GM19395 (cell line): ENCODE results near the gene NME9.
"Not testable (repeated sequence)": the region's sequence is repeated elsewhere in the genome, so short reads cannot be mapped to it uniquely, and the experiment has no call there.

Experiments
- ATAC-seq: cut with Tn5 transposase; IDR thresholded peaks from one replicate; pipeline ENCODE4 v1.9.1; 2021; ENCODE audit warnings: mild to moderate bottlenecking, moderate library complexity; ENCODE audit not compliant: unreplicated experiment

NME9 gene, protein sequence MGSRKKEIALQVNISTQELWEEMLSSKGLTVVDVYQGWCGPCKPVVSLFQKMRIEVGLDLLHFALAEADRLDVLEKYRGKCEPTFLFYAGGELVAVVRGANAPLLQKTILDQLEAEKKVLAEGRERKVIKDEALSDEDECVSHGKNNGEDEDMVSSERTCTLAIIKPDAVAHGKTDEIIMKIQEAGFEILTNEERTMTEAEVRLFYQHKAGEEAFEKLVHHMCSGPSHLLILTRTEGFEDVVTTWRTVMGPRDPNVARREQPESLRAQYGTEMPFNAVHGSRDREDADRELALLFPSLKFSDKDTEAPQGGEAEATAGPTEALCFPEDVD

DNA sequence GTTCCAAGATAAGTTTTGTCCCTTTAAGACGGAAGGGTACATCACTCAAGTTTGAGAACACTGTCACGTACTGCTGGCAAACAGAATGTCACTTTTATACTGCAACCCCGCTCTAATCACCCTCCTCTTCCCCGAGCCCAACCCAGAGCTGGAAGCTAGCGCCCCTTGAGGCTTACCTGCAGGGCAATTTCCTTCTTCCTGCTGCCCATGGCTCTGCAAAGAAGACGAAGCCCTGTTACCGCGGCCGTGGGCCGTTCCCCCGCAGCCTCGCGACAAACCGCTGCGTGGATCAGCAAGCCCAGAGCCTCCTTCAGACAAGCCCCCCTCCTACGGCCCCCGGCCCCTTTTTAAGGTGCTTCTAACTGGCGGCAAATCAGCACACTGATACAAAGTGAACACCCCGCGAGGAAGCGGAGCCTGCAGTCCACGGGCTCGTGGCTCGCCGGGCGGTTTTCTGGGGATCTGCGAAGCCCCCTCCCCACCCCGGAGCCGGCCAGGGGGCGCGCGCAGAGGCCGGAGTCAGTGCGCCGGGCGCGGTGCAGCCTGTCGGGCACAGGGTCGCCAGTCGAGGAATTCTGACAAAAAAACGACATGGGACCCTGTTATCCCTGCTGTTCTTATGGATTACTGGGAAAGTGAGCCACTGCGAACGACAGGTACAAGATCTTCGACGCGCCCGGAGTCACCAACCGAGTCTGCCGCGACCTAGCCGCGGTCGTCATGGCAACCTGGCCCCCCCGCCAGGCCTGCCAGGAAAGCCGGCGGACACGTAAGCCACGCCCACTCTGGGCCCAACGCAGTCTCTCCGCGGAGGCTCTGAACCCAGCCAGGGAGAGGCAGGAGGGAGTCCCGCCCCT lies at the start of gene NME9:
TSS of gene NME9 (minus strand) at position 725 of the 857 bp plus-strand sequence. CDS start at position 209, 516 bp downstream.
- ATAC-seq: peak; percentile 77

DNA sequence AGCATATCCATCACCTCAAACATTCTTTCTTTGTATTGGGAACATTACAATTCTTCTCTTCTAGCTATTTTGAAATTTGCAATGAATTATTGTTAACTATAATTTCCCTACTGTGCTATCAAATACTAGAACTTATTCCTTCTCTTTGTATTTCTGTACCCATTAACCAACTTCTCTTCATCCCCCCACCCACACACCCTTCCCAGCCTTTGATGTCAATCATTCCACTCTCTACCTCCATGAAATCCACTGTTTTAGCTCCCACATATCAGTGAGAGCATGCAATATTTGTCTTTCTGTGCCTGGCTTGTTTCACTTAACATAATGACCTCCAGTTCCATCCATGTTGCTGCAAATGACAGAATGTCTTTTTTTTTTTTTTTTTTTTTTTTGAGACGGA lies 49.3 kb upstream of the NME9 start:
- no peak for ATAC-seq

DNA sequence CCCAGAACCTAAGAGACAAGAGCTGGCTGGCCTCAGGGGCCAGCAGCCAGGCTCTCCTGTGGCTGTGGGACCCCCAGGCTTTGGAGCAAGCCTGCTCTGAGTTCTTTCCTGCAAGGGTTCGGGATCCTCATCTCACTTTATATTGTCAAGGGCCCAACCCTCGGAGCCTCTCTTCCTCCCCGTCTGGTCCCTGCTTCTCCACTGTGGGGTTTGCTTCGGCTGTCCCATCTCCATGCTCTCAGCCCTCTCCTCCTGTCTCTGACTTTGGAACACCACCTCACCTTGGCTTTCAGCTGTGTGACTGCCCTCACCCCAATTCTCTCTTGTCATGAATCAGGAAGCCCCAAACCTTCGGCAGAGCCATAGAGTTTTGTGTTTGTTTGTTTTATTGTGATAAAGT lies 48.7 kb upstream of the NME9 start:
- no peak for ATAC-seq

DNA sequence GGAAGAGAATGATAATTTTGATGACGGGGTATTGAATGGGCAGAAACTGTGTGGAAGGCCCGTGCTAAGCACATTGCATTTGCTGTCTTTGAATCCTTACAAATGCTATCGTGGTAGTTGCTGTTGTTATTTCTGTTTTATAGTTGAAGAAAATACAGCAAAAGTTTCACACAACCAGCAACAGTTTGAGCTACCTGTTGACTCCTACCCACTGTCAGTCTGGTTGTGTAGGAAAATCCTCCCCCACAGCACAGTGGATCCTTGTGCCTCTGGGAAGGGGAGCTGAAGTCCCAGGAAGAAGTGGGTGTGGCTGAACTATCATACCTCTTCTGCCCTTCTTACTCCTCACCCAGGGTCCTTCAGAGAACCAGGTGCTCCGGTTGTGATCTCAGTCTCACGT lies 48.2 kb upstream of the NME9 start:
- no peak for ATAC-seq

DNA sequence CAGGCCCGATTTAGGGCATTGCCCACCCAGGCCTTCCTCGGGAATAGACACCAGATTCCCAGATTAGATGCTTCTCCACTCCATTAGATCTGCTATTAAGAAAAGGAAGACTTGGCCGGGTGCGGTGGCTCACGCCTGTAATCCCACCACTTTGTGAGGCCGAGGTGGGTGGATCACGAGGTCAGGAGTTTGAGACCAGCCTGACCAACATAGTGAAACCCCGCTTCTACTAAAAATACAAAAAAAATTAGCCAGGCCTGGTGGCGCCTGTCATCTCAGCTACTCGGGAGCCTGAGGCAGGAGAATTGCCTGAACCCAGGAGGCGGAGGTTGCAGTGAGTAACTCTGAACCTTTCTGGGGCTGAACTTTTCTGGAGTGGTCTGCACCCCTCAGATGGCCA lies 47.6 kb upstream of the NME9 start:
- not testable (repeated sequence) for ATAC-seq

DNA sequence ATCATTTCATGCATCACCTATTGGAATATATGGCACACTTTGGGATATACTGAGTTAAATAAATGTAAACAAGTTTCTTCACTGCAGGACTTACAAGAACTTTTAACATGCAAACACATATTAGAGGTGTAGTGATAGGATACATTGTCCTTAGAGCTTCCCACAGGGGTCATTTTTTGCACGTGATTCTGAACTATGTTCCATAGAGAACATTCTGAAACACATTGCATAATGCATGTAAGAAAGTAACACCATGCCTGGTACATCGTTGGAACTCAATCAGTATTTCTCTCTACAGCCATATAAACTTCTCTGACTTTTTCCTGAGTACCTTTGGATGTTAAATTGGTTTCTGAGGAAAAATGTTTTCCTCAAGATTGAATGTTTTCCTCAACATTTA lies 47.0 kb upstream of the NME9 start:
- no peak for ATAC-seq

DNA sequence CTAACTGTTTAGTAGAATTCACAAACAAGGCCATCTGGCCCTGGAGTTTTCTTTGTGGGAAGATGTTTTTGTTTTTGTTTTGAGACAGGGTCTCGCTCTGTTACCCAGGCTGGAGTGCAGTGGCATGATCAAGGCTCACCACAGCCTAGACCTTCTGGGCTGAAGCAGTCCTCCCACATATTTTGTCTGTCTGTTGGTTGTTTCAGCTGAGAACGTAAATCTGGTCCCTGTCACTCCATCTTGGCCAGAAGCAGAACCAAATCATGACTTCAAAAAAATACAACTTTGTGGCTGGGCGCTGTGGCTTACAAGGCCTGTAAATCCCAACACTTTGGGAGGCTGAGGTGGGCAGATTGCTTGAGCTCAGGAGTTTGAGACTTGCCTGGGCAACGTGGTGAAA lies 45.8 kb upstream of the NME9 start:
- no peak for ATAC-seq

DNA sequence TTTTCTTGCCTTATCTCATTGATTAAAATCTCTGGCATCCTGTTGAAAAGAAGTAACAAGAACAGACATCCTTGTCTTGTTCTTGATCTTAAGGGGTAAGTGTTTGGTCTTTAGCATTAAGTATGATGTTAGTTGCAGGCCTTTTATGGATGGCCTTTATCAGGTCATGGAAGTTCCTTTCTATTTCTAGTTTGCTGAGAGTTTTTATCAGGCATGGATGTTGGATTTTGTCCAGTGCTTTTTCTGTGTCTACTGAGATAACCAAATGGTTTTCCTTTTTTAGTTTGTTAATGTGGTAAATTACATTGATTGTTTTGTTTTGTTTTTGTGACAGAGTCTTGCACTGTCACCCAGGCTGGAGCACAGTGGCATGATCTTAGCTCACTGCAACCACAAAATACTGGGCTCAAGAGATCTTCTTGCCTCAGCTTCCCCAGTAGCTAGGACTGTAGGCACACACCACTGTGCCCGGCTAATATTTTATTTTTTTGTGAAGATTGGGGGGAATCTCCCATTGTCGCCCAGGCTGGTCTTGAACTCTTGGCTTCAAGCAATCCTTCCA lies 45.0 kb upstream of the NME9 start:
- no peak for ATAC-seq

DNA sequence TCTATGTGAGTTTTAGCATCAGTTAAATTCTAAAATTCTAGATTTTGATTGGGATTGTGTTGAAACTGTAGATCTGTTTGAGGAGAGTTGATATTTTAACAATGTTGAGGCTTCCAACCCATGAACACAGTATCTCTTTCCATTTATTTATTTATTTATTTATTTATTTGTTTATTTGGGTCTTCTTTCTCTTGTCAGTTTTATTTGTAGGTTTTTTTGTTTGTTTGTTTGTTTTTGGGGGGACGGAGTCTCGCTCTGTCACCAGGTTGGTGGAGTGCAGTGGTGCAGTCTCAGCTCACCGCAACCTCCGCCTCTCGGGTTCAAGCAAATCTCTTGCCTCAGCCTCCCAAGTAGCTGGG lies 44.1 kb upstream of the NME9 start:
- ATAC-seq: no peak

DNA sequence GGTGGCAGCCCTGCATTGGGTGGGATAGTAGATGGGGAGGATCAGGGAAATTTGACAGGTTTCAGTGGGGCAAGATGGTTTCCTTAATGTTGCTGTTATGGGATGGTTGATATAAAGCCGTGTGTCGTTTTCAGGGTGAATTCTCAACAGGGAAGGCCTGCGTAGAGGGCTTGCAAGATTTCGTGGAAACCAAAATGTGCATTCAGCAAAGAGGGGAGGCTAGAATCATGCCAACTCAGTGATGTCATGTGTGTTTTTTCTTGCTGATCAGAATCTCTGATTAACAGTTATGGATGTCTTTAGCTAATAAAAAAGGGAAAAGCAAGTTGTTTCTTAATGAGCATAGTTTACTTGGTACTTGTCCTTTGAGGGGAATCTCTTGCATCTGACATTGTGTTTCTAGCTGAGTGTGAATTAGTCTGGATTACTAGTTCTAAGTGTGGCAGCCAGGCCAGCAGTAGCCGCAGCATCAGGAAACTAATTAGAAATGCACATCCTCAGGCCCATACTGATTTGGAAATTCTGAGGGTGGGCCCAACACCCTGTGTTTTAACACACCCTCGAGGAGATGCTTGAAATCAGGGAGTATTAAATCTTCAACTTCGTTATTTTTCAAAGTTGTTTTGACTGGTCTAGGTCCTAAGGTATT lies 43.6 kb upstream of the NME9 start:
- ATAC-seq: no peak

DNA sequence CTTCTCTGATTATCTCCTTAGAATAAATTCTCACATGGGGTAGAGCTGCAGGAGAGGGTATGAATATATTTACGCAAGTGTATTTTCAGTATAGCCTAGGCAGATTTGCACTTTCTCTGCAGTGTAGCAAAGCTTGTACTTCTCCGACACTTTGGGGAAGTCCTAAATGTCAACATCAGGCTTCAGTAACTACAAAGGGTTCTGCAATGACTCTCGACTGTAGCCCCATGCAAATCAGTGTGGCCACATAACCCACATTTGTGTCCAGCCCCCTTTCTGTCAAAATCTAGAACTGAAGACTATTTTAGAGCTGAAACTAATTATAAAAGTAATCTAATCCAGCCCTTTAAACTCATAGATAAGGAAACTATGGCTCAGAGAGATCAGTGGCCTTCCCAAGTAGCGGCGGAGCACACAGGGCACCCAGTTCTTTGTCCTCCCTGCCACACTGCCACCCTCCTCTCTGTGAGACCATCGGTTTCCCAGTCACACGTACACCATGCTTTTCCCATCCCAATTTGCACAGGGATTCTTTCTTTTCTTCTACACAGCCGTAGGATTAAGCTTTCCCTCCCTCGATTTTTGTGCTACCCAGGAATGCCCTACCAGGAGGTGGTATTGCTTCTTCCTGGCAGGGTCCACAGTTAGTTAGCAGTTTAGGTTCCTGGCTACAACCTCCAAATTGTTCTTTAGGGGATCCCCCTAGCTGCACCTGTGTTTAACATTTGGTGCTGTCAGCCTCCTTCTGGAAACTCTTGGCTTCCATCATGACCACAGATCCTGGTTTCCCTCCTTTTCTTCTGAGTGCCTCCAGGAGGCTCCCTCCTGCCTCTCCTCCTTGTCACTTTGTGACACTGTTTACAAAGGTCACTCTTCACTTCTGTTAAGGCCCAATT lies 41.7 kb upstream of the NME9 start:
- ATAC-seq: peak; percentile 99

DNA sequence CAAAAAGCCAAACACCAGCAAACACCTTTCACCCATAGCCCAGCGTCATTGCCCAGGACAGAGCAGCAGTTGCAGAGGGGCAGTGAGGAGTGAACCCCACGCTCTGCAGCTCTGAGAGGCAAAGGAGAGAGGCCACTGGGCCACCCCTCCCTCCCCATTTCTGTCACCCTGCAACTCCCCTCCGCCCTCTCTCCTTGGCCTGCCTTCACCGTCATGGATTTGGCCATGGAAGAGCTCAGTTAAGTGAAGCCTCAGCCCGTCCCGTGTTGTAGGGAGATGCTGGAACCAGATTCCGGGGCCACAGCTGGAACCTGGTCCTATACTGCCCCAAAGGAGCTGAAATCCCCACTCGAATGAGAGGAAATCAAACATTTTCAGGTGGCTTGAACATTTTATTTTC lies 40.7 kb upstream of the NME9 start:
- no peak for ATAC-seq

DNA sequence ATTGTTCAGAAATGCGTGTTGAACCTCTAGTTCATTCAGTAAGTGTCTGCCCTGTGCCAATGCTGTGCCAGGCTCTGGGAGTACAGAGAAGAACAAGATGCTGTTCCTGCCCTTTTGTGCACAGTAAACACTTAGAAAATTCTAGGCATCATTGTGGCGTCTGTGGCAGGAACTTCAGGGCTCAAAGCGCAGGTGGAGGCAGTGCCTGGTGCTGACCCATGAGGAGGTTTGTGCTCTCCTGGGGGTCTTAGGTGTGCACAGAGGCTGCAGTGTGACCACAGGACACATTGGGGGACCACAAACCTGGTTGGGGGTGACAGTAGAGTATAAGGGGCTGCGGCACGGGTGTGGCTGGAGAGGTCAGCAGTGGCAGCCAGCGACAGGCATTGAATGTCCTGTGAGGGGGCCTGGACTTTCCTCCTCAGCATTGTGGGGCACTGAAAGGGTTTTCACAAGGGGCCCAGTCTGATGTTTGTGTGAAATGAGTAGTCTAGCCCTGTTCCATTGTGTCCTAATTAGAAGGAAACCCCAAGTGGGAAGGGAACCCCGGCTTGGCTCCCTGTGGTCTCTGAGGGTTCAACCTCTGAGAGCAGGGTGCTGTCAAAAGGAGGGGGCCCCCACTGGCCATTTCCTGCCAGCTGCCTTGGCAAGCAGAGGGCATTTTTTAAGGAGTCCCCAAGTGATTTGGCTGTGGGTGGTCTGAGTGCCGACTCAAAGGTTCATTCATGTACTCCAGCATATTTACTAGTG lies 39.7 kb upstream of the NME9 start:
- ATAC-seq: no peak

DNA sequence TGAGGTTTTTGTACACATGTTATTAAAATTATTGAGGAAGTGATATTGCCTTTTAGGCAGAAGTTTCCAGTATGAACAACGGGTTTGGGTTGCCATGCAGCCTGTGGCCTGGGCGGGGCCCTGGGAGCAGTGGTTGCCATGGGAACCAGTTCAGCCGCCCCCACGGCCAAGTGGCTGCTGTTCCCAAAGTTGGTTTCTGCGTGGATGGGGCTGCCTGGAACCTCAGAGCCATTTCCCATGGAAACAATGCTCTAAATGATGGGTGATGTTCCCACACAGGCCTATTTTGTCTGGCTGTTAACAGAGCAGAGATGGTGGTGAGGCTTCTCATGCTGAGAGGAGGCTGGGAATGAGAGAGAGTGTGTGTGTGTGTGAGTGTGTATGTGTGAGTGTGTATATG lies 38.3 kb upstream of the NME9 start:
- no peak for ATAC-seq

DNA sequence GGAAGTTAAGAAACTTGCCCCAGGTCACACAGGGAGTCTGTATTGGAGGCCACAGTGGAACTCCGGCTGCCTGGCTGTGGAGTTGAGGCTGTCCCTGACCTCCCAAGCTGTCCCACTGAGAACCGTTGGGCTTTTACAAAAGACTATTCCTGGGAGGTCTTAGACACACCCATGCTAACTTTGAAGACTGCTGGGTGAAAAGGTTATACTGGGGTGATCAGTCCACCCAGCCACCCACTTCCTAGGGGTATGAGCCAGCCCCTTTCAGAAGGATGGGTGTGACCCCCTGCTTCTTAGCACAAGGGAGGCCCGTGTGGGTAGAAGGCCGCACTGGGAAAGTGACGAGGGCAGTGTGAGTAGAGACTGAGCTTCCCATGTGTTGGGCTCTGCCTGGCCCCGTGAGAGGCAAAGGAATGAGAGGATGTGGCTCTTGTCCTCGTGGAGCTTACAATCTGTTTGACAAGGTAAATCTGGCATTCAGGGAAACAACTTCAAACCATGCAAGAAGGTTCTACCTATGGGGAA lies 37.7 kb upstream of the NME9 start:
- no peak for ATAC-seq

DNA sequence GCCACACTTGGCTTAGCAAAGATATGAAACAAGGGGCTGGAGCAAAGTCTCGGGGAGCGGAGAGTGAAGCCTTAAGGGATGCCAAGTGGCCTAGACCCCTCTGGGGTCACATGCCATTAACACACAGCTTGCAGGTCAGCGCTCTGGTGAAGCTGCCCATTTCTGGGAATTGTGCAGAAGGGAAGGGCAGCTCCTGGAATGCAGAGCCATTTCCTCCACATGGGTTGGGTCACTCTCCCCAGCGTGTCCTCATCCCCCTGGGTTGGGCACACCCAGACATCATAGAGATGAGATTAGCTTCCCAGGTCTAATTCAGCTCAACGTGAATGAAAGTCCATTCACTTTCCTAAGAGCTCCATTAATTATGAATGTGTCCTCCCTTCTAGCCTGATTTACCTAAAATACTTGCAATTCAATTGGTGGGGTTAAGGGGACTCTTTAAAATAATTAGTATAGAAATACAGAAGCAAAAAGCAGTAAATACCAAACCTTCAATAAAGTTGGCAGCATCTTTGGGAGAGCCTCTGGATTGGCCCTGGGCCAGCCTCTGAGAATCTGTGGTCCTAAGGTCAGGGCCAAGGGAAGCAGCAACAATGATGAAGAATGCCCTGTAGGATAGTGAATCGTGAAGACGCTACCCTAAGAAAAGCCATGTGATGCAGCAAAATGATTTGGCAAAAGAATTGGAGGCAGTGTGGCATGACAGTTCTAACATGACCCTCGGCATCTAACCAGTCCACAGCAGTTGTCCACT lies 36.5 kb upstream of the NME9 start:
- no peak for ATAC-seq

DNA sequence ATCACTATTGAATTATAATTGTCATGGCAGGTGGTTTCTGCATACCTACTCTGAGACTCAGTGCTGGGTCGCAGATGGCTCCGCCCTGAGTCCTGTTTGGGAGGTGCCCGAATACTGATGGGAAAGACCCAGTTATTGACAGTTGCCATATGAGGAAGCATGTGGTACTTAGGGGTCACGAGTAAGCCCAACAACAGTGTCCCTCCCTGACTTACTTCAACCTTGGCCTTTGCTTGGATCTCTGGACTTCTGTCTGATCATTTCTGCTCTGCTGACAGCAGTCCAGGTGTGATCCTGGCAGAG lies 35.6 kb upstream of the NME9 start:
- no peak for ATAC-seq

DNA sequence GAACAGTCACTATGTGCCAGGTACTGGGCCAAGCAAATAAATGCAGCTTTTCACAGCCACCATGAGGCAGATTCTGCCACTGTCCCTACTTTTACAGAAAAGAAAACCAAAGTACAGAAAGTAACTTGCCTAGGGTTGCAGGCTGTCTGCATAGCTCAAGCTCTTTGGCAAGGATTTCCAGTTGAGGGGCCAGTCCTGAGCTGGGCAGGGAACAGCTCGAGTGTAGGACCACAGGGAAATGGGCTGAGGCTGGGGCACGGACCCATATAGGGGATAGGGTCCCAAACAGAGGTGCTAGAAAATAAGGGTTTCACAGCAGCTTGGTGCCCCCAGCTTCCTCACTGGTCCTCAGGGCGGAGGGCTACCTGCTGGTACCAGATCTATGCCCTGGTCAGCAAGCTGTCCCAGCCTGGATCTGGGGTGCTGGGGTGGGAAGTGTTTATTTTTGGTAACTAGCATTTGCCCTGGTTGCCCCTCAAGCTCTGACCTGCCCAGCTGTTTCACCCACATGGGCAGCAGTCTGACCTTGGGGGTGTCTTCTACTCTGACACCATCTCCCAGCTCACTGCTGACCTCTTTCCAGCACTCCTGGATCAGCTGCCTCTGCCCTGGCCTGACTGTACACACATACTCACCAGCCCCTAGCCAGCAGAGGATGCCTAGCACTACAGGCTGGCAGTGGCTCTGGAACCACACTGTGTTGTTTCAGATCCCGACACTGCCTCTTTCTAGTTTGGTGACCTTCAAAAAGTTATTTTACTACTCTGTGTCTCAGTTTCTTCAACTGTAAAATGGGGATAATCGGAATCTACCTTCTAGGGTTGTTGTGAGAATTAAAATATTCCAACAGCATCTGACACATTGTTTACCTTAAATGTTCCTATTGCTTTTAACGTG lies 35.0 kb upstream of the NME9 start:
- no peak for ATAC-seq
